Neutrophil (primary cell): ENCODE measurements around the gene DDX51.

Experiments
- H3K27ac ChIP-seq: fragments of 200-600 bp; sonication (generic); 2 replicates; pipeline ENCODE4 v1.5.1; 2016; ENCODE audit warnings: mild to moderate bottlenecking, moderate library complexity
- H3K27me3 ChIP-seq: fragments of 200-600 bp; sonication (generic); 2 replicates; pipeline ENCODE4 v1.6.0; 2016; ENCODE audit warnings: mild to moderate bottlenecking
- H3K36me3 ChIP-seq: fragments of 200-600 bp; sonication (generic); 2 replicates; pipeline ENCODE4 v1.5.1; 2017
- H3K4me1 ChIP-seq, 2 experiments: fragments of 200-600 bp in 1 of 2; sonication (generic) in 1 of 2; 1 replicate in 1 of 2; 2 replicates in 1 of 2; pipeline versions ENCODE4 v1.5.1 to v1.6.1; 2013 to 2016; ENCODE audit warnings: low read depth in 1 of 2, low read length in 1 of 2, mild to moderate bottlenecking in 1 of 2, moderate library complexity in 1 of 2; ENCODE audit not compliant: control insufficient read depth in 1 of 2, insufficient read depth in 1 of 2
- H3K4me3 ChIP-seq, 2 experiments: fragments of 200-600 bp in 1 of 2; sonication (generic) in 1 of 2; 1 replicate in 1 of 2; 2 replicates in 1 of 2; pipeline ENCODE4 v1.5.1; 2013 to 2016; ENCODE audit warnings: low read depth in 1 of 2, low read length in 1 of 2, mild to moderate bottlenecking in 1 of 2, moderate library complexity in 1 of 2
- H3K9me3 ChIP-seq: fragments of 200-600 bp; sonication (generic); 2 replicates; pipeline ENCODE4 v1.5.1; 2016
- CTCF ChIP-seq: fragments of 200-600 bp; sonication (generic); IDR thresholded peaks from 2 replicates; pipeline ENCODE4 v1.5.1; 2016; ENCODE audit warnings: antibody characterized with exemption

The DDX51 gene

GRCh38 chr12:132159555-132160003, 15.5 kb upstream of the DDX51 start:
- Histone ChIP-seq H3K27me3 (peaks cover 11% of the 10 kb centered on the region), H3K36me3 (no peaks in the 10 kb centered on the region), H3K27ac (no peak overlapping the region), H3K4me3 (no peak overlapping the region), H3K4me1 (peaks cover 13 to 18% of the 10 kb centered on the region in 2 experiments), H3K9me3 (no peaks in the 10 kb centered on the region)
- TF ChIP-seq CTCF = no peak

- Histone ChIP-seq H3K9me3 (no peaks in the 10 kb centered on the region), H3K27ac (no peak overlapping the region)
Measured at GRCh38 chr12:132158677-132159554, 14.8 kb upstream of the DDX51 start.

GRCh38 chr12:132157733-132158409, 13.8 kb upstream of the DDX51 start:
- peaks cover 14 to 17% of the 10 kb centered on the region in 2 experiments for H3K4me1 ChIP-seq
- H3K27me3 ChIP-seq = no peaks in the 10 kb centered on the region
- no peak overlapping the region for H3K27ac ChIP-seq
- H3K4me3 ChIP-seq = no peak overlapping the region
- no peaks in the 10 kb centered on the region for H3K9me3 ChIP-seq
- H3K36me3 ChIP-seq = no peaks in the 10 kb centered on the region
- TF ChIP-seq CTCF = no peak

More at GRCh38 chr12:132158677-132159554, 14.8 kb upstream of the DDX51 start:
- H3K36me3 ChIP-seq = no peaks in the 10 kb centered on the region
- H3K27me3 ChIP-seq = peaks cover 5% of the 10 kb centered on the region
- peaks cover 17 to 21% of the 10 kb centered on the region in 2 experiments for H3K4me1 ChIP-seq
- TF ChIP-seq CTCF = no peak
- no peak overlapping the region for H3K4me3 ChIP-seq

- Histone ChIP-seq H3K27me3 (no peaks in the 10 kb centered on the region), H3K4me3 (no peak overlapping the region), H3K4me1 (peaks cover 4 to 5% of the 10 kb centered on the region in 2 experiments), H3K36me3 (peaks cover 8% of the 10 kb centered on the region), H3K9me3 (no peaks in the 10 kb centered on the region), H3K27ac (no peak overlapping the region)
- TF ChIP-seq CTCF = no peak
Measured at GRCh38 chr12:132156573-132157325, 12.6 kb upstream of the DDX51 start.

GRCh38 chr12:132155771-132156572, 11.9 kb upstream of the DDX51 start:
- peaks cover 4 to 5% of the 10 kb centered on the region in 2 experiments for H3K4me1 ChIP-seq
- no peak overlapping the region for H3K4me3 ChIP-seq
- H3K36me3 ChIP-seq = peaks cover 16% of the 10 kb centered on the region
- TF ChIP-seq CTCF = no peak
- no peaks in the 10 kb centered on the region for H3K27me3 ChIP-seq
- no peak overlapping the region for H3K27ac ChIP-seq
- H3K9me3 ChIP-seq = no peaks in the 10 kb centered on the region
